Measurements from ENCODE around the gene HLA-DMA. TPM values are rescaled to one million over a fixed set of nuclear protein-coding genes. Genes with fewer than 3 reads are reported as not detected.

The HLA-DMA gene
- total and polyA plus RNA-seq, 2 of the 13 experiments (the other 11 are each of a cell fraction or from before 2014, with no cell fraction given) = 0.70 to 0.71 TPM

- TF ChIP-seq ZNF574 (CRISPR knock-in tag; IDR thresholded peaks at IDR 0.05) = 0 out of 2 replicates have a peak, but pooled peaks have one; percentile 8
- no peak for TF ChIP-seq MED13 (CRISPR knock-in tag; IDR thresholded peaks at IDR 0.05)
- no peak; the same call in 1 of the 2 replicates for TF ChIP-seq FOXC1 (CRISPR knock-in tag; IDR thresholded peaks at IDR 0.05; ENCODE audit: borderline replicate concordance)
- TF ChIP-seq ZMYM3 (CRISPR knock-in tag; IDR thresholded peaks at IDR 0.05) = no peak
- no peak for TF ChIP-seq TBP (CRISPR knock-in tag; IDR thresholded peaks at IDR 0.05)
- TF ChIP-seq ZIK1 (CRISPR knock-in tag; IDR thresholded peaks at IDR 0.05; ENCODE audit: borderline replicate concordance, low read depth) = no peak
- peak; percentile 68; the same call in 1 of the 2 replicates for TF ChIP-seq ZNF790 (CRISPR knock-in tag; IDR thresholded peaks at IDR 0.05; ENCODE audit: borderline replicate concordance)
- TF ChIP-seq CBX2 (IDR thresholded peaks at IDR 0.05; ENCODE audit: low read depth, low read length) = no peak
- no peak for TF ChIP-seq CBX2 (CRISPR knock-in tag; IDR thresholded peaks at IDR 0.05; ENCODE audit: low read depth)
- no peak; the same call in 1 of the 2 replicates for TF ChIP-seq ARNTL (CRISPR knock-in tag; IDR thresholded peaks at IDR 0.05)
- no peak for TF ChIP-seq MATR3 (CRISPR knock-in tag; IDR thresholded peaks at IDR 0.05)
- 0 out of 2 replicates have a peak, but pooled peaks have one; percentile 15 for TF ChIP-seq NCOA1 (CRISPR knock-in tag; IDR thresholded peaks at IDR 0.05)
- no peak for TF ChIP-seq TEAD2 (CRISPR knock-in tag; IDR thresholded peaks at IDR 0.05)
- no peak for TF ChIP-seq MTF1 (CRISPR knock-in tag; IDR thresholded peaks at IDR 0.05)
- no peak for TF ChIP-seq ZNF576 (CRISPR knock-in tag; IDR thresholded peaks at IDR 0.05)
- no peak for TF ChIP-seq HNF4A (CRISPR knock-in tag; IDR thresholded peaks at IDR 0.05)
- no peak for TF ChIP-seq U2AF2 (IDR thresholded peaks at IDR 0.05; ENCODE audit: low read depth, low read length)
- no peak for TF ChIP-seq ZNF367 (CRISPR knock-in tag; IDR thresholded peaks at IDR 0.05; ENCODE audit: borderline replicate concordance)
- TF ChIP-seq ZSCAN29 (CRISPR knock-in tag; conservative IDR thresholded peaks at IDR 0.05) = no peak
- TF ChIP-seq ZBTB33 (CRISPR knock-in tag; IDR thresholded peaks at IDR 0.05) = no peak
- TF ChIP-seq MEIS1 (CRISPR knock-in tag; IDR thresholded peaks at IDR 0.05; ENCODE audit: borderline replicate concordance) = no peak
- TF ChIP-seq NPAS2 (CRISPR knock-in tag; IDR thresholded peaks at IDR 0.05; ENCODE audit: borderline replicate concordance) = no peak
- TF ChIP-seq ZNF280D (CRISPR knock-in tag; IDR thresholded peaks at IDR 0.05) = no peak; the same call in 1 of the 2 replicates
Measured at GRCh38 chr6:32972353-32973143, 19.7 kb upstream of the HLA-DMA start (continued).
